Cerebellar cortex (tissue), 1 donor: ENCODE data around the gene HOXA4.

Source experiments
- DNase-seq: peaks from one replicate; pipeline ENCODE4 v3.0.0-alpha.2; 2015; ENCODE audit warnings: low spot score

The HOXA4 gene

DNA sequence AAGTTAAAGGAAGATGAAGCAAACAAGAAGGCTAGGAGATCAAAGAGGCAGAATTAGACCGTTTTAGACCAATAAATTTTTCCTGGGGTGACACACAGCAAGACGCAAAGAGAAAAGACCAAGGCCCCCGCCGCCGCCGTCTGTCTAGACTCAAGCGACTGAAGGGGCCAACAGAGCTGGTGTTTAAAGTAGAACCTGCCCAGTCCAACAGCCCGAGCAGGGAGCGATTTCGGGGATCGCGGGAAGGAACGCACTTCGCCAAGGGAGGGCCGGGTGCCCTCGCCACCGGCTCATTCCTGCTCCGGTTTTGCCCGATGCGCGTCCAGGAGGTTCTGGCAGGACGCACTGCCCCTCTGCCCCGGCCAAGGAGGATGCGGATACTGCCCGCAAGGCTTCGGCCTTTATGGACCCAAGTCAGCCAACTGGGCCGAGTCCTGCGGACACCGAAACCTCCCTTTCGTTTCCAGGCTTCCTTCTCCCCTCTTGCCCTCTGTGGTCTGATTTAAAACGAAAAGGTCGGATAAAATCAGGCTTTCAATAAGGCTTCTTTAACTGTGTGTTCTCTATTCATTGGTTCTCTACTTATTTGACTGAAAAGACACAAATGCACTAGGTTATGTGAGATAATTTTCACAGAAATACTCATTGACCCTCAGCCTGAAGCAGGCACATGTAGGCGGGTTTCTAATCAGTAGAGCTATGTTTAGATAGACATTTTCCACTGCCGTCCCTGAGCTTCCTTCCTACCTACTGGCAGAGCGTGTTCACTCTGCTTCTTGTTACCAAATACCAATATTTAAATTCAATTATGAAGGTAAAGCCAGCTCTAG is 28.1 kb upstream of the HOXA4 start:
- no peak for DNase-seq

DNA sequence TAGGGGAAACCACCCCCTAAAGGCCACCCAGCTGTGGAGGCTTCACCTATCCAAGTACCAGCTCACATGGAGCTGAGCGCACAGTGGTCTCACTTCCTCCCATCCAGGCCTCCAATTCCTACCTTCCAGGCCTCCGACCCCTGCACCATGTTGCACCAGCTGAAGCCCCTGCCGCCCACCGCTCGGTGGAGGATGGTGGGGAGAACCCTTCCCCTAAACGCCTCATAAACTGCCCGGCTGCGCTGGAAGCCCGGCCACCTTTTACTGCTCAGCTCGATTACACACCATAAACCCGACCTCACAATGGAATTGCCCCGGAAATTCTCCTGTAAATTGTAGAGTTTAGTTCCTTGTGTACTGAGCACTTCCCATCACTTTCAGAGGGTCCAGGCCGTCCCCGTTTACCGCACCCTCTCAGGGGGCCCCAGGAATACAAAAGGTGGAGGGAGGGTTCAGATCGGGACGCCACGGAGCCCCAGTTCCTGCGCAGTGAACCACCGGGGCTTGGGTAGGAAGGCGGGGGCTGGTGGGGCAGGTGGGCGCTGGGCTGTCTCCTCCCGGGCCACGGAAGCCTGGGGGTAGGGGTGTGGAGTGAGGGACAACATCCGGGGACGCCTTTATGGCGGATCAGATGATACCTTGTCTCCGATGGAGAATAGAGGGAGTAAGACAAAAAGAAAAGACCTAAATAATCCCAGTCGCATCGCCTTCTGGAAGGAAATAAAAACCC is 27.3 kb upstream of the HOXA4 start:
- no peak for DNase-seq

DNA sequence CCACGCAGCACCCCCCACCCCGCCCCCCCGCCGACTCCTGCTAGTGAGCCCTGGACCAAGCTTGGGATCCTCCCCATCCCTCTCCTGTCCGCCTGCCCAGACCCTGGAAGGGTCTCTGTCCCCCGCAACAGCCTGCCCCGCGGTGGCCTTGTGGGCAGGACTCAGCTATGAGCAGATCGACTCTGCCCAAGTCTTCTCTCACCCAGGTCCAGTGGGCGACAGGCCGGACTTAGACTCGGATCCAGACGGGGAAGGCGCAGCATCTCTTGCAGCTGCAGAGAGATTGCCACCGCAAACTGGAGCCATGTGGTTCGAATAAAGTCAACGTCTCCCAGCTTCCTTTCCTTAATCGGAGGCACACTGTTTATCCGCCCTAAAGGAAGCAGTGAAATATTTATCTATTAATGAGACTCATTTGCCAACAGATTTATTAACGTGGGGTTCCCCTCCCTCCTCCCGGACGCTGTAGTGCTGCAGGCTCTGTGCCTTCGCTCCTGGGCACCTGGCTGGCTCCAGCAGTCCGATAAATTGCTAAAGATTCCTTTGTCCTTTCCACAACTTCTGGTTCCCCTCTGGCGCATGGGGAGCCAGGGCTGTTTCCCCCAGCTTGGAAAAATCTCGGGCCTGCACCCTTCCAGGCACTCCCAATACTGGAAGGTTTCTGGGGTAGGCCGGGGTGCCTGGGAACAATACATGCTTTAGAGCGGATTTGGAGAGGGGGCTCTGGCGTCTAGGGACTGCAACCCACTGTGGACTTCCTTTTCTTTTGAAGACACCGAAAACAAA is 26.6 kb upstream of the HOXA4 start:
- DNase-seq = no peak

DNA sequence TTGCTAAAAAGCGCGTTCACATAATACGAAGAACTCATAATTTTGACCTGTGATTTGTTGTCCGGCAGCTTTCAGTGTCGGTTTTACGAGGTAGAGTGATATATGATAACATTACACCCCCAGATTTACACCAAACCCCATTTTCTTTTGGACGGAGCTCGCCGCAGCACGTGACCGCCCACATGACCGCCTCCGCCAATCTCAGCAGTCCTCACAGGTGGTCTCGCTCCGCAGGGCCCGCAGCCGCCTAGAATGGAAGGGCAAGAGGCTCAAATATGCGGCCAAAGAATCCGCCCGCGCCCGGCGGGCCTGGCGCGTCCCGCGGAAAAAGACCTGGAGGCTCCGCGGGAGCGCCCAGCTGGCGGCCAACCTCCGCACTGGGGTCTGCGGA is 25.9 kb upstream of the HOXA4 start, which contains the start of gene HOXA7:
HOXA7 (minus strand) TSS at position 168 of the 391 bp plus-strand sequence; CDS start at position 38, 130 bp downstream.
- DNase-seq = peak; percentile 70

DNA sequence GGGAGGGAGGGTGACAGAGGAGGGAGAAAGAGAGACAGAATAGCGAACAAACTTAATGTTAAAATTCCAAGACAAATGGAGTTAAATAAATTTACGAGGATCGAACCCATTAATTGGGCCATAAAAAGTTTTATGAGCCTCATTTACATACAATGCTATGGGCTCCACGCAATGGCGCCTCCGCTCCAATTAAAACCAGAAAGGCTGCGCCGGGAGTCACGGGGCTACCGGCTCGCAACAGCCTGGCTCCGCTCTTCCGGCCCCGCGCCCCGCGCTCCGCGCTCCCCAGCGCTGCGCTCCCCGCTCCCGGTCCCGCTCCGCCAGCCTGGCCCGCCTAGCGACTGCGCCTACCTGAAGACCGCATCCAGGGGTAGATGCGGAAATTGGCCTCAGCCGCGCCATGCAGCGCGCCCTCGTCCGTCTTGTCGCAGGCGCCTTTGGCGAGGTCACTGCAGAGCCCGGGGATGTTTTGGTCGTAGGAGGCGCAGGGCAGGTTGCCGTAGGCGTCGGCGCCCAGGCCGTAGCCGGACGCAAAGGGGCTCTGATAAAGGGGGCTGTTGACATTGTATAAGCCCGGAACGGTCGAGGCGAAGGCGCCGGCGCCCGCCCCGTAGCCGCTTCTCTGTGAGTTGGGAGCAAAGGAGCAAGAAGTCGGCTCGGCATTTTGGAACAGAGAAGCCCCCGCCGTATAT is 25.4 kb upstream of the HOXA4 start:
- DNase-seq = no peak

DNA sequence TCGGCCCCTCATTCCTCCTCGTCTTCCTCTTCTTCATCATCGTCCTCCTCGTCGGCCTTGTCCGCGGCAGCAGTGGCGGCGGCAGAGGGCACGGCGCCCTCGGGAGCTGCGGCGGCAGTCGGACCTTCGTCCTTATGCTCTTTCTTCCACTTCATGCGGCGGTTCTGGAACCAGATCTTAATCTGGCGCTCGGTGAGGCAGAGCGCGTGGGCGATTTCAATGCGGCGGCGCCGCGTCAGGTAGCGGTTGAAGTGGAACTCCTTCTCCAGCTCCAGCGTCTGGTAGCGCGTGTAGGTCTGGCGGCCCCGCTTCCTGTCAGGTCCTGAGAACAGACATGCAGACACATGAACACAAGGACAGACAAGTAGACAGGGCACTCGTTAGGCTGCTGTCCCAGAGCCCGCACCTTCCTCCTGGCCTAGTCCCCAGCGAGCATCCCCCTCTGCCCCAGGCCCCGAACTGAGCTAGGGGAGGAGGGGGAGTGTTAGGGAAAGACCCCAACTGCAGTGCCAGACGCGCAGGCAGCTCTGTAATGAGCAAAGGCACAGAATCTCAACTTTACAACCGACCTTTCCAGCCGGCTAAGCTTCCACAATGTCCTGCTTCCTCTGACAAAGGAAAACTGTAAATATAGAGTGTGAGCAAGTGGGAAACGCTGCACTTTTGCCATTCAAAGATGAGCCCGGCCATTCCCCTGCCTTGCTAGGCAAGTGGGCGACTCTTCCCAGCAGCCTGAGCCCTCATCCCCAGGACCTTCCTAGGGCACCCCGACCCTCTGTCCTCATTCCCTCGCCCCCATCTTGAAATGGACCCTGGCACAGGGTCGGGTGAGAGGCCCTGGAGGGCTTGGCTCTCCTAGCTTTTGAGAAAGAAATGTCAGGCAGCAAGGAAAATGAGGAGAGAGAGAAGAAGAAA is 24.6 kb upstream of the HOXA4 start:
- no peak for DNase-seq

DNA sequence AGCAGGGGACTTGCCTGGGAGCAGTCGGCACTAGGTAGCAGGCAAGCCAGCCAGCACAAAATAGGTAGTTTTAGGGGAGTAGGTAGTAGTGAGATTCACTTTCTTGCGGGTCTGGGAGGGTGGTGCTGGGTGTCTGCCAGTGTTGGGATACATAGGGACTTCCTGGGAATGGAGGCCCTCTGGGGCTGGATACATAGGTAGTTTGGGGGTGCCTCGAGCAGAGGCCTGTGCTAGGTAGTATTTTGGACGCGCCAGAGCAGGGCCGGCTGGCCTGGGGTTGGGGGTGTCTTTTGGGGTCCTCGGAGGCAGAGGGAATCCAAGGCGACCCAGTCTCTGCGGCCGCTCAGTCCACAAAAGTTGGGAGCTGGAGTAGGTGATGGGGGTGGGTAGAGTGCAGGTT is 23.8 kb upstream of the HOXA4 start:
- no peak for DNase-seq

DNA sequence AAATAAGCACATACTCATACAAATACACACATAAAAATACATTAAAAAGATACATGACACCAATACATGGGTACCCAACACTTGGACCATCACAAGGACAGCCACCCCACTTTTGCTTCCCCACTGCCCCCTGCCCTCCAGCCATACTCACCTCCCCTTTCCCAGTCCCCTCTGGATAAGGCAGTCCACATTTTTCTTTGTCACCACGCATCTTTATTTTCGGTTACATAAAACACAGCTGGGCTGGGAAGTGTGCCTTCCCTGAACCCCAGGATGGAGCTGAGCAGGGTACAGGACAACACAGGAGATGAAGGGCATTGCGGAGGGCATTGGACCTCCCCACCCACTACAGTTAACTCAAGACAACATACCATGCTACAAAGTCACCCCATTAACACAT is 23.0 kb upstream of the HOXA4 start:
- DNase-seq = no peak

DNA sequence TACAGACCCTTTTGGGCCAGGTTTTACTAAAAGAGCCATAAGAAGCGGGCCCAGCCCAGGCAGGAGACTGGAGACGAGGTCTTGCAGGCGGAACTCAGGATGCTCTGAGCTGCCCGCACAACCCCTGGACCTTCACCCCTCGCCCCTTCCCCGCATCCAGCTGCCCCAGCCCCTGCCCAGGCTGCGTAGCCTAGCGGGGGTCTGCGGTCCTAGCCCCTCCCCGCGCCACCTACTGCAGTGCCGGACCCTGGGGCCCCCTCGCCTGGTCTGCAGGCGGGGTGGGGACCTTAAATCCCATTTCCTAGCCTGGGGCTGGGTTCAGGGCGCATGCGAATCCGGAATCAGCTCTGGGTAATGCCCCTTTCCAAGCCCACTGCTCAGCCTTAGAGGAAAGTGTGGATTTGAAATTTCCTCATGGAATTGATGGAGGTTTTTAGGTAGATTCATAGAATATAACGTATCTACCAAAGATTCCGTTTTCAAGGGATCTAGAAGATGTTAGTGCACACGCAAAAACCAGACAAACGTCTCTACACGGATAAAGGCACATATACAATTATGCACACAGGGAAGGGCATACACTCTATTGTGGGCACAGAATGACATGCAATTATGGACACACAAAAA is 22.4 kb upstream of the HOXA4 start:
- DNase-seq = no peak

DNA sequence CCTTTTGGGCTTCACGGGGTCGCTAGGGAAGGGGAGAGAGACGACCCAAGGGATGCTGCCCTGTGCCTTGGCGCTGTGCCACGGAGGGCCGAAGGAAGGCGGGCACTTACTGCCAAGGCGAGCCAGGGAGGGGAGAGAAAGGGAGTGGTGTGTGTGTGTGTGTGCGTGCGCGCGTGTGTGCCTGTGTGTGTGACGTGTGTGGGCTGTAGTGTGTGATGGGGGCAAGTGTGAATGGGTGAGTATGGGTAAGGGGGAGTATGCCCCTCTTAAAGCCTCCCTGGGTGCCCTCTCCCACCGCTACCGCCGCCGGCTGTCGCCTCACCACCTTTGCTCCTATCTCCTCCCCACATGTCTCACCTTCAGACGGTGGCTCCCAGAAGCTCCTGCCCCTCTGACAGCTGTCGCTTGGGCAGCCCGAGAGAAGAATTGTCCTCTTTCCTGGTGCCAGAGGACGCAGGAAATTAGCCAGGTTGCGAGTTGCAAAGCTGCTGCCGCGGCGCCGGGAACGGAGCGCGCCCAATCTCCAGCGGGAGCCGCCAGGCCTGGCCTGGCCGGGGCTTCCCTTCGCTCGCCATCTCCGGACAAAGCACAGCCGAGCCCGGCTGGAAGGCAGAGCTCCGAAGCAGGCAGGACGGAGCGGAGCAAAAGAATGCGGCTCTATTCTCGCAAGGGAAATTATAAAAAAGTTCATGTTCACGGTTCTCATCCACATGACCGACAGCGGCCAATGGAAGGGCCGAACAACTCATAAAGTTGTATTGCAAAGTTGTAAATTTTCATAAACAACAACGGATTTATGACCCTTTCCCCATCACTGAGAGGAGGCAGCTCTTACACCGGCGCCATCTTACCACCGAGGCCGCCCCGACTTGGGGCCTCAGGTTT is 21.6 kb upstream of the HOXA4 start, which contains the start of gene HOXA3:
HOXA3 (minus strand) TSS at position 653 of the 885 bp plus-strand sequence. CDS start 41,943 bp downstream, outside the sequence.
- no peak for DNase-seq

DNA sequence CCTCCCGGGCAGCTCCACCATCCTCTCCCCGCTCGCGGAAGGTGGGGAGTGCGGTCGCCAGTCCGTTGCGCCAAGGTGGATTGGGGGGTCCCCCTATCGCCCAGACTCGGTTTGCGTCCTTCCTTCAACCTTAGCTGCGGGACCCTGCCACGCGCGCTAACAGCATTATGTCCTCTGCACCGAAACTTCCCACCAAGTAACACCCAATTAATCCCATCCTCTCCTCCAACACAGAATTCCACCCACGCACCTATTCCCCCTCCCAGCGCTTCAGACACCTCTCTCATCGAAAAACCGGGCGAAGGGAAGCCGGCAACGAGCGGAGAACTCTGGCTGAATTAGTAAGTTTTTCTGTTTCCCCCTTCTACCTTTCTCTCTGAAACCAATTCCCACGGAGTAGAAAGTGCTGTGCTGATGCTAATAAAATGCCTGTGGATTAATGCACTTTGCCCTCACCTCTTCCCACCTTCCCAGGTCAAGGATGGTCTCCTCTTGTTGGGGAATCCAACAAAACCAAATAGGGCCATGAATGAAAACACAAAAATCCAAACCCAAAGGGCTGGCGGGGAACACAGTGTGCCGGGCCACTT is 20.9 kb upstream of the HOXA4 start:
- DNase-seq = no peak

DNA sequence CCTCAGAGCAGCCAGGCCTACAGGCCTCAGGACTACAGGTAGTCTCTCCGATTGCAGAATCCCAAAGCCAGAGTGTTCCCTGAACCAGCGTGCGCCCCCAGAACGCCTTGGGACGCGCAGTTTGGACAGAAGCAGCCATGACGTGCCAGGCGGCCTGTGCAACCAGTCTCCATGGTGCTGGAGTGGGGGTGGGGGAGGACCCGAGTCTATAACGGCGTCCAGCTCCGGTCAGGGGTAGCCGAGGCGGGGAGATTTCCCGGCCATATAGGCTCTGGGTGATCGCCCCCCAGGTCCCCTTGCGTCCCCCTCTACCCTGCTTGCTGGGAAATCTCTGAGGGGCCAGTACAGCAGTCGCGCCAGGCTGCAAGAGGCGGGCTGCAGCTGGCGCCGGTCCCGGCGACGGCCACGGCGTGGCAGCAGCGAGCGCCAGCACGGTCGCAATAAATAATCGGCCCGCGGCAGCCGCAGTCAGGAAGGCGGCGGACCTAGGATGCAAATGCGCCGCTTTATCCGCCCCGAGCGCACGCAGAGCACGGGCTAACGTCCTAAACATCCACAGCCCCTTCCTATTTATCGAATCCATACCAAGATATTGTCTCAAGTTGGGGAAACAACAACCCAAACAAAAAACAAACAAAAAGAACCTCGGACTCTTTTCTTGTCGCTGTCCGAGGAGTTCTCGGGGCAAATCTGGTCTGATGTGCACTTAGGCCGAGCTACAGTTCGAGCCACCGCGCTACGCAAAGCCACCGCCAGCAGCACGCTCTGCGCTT is 20.2 kb upstream of the HOXA4 start:
- DNase-seq = no peak

DNA sequence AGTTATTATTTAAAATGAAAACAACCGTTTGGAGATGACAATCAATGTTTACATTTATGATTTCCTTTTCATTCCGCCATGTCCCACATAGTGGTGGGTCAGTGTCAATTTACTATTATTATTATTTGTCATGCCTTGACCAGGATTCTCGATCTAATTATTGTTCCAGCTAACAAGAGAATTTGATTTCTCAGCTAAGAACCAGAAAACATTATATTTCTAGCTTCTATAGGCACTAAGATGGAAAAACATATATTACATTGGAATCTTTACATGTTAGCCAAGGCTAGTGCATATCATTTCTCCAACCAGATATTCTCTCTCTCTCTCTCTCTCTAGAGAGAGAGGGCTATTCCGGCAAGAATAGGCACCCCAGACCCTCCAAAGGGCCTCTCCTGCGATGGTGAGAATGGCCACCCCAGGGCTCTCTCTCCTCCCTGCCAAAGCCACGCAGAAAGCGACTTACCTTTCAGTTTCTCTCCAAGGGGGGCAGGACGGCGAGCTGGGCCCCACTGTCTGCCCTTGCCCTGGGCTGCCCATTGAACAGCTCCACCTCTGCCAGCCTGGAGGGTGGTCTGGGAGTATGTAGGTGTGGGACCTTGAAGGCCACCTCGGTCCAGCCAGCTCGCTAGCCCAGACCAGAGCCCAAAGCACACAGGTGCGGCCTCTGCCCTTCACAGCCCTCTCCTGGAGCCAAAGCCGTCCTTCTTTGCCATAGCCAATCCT is 19.4 kb upstream of the HOXA4 start:
- no peak for DNase-seq

DNA sequence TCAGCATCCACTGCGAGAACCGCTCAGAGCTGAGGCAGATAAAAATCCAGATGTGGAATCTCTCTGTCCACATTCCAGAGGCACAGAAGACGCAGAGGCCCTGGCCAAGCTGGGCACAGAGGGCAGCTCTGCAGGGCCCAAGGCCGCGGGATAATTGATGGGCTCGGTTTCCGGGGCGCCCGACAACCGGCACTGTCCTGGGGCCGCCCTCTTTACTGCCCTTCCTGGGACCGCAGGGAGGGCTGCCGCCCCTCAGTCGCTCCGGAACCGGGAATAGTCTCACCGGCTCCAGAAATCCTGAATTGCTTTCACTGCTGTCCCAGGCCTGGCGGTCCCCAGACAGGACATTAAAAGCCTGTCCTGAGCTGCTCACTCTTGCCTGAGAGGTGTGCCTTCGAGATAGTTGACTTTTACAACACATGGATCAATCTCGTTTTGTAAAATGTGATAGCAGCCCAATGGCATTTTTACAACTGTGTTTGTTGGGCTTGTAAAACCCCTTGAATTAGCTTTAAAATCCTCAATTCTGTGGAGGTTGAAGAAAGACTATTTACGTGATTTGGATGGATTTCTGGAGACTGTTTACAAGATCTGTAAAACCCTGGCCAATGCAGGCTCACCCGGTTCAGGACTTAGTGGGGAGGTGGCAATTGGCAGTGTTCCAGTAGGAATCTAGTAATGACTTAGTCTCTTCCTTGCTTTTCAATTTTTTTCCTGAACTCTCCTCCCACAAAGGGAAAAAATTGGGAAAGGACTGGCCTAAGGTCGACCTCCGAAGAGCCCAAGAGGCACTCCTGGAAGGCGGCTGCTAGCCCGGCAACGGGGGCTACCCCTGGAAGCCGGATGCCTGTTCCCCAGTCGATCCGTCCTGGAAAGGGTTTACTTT is 18.4 kb upstream of the HOXA4 start:
- DNase-seq = no peak

DNA sequence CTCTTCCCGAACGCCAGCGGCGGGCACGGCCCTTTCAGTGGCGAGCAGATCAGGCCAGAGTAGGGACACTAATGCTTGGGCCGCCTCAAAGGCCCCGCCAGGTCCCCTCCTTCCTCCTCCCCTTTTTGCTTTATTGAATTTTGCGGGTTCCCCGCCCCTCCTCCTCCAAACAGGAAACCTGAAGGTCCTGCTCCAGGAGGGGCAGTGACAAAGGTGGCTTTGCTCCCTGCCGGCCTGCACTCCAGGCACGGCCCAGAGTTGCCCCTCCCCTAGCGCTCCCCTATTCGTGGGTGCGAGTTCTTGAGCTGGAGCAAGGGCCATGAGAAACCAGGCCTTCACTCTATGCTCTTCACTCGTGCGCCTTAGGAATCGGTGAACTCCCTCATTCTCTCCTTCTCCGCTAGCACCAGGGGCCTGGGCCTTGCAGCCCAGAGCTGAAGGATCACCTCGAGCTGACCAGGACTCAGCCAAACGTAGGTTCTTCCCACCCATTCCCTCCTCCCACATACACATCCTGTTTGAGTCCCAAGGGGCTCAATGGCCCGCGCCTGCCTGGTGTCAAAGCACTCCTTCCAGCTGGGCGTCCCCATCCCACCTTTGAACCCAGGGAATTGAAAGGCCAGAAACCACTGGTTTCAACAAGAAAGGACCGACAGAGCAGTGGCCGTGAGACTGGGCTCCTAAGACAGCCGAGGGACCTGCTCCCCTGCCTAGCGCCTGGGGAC is 17.6 kb upstream of the HOXA4 start:
- no peak for DNase-seq
